ENCODE measurements around the gene ASIC5.

GRCh38 chr4:155794589-155795236 lies 71.4 kb downstream of the ASIC5 start:
- TF ChIP-seq POLR2A (IDR thresholded peaks at IDR 0.05; ENCODE audit: low read depth, low read length), result no peak
- no peak for TF ChIP-seq TAF1 (IDR thresholded peaks at IDR 0.05; ENCODE audit: borderline replicate concordance, low read depth, low read length)
